Stimulated activated CD8-positive, alpha-beta memory T cell treated with anti-CD3 and anti-CD28 coated beads, Interleukin-15, amount 100 ng/mL, for 4 hours (primary cell): ENCODE measurements around the gene MAPKAPK3.

ENCODE experiments used
- DNase-seq, 2 donors: peaks; one replicate each; pipeline ENCODE4 v3.0.0-alpha.2; 2020; ENCODE audit warnings: low read depth in 2 of 2

MAPKAPK3 gene

GRCh38 chr3:50587373-50587772, 29.6 kb upstream of the MAPKAPK3 start:
- no peak for DNase-seq

- DNase-seq = peak in 1 of 2 donors; percentile 68
Observed at GRCh38 chr3:50587806-50588758, 28.9 kb upstream of the MAPKAPK3 start.

GRCh38 chr3:50588759-50589433, 28.1 kb upstream of the MAPKAPK3 start:
- no peak for DNase-seq

GRCh38 chr3:50591196-50591741, 25.7 kb upstream of the MAPKAPK3 start:
- no peak for DNase-seq

GRCh38 chr3:50592568-50592967, 24.4 kb upstream of the MAPKAPK3 start:
- DNase-seq = no peak

GRCh38 chr3:50594253-50594785, 22.6 kb upstream of the MAPKAPK3 start:
- DNase-seq = no peak

- no peak for DNase-seq
Observed at GRCh38 chr3:50599115-50599715, 17.7 kb upstream of the MAPKAPK3 start.

GRCh38 chr3:50599716-50600118, 17.2 kb upstream of the MAPKAPK3 start:
- no peak for DNase-seq

- DNase-seq = no peak
Observed at GRCh38 chr3:50600141-50600753, 16.7 kb upstream of the MAPKAPK3 start.

GRCh38 chr3:50600841-50601591, 15.9 kb upstream of the MAPKAPK3 start:
- peak; percentile 86 to 94 for DNase-seq

- DNase-seq = no peak
Observed at GRCh38 chr3:50602595-50603191, 14.3 kb upstream of the MAPKAPK3 start.

GRCh38 chr3:50603261-50604109, 13.5 kb upstream of the MAPKAPK3 start:
- DNase-seq = no peak

GRCh38 chr3:50604110-50604621, 12.8 kb upstream of the MAPKAPK3 start:
- no peak for DNase-seq

GRCh38 chr3:50604628-50605588, 12.0 kb upstream of the MAPKAPK3 start:
- no peak for DNase-seq

- no peak for DNase-seq
Observed at GRCh38 chr3:50605901-50606326, 11.0 kb upstream of the MAPKAPK3 start.

GRCh38 chr3:50606596-50606995, 10.4 kb upstream of the MAPKAPK3 start:
- DNase-seq = no peak

GRCh38 chr3:50607271-50608091, 9.5 kb upstream of the MAPKAPK3 start:
- DNase-seq = no peak
